ENCODE measurements around the gene LETMD1. TPM values are rescaled to one million over a fixed set of nuclear protein-coding genes. Genes with fewer than 3 reads are reported as not detected.

Gene LETMD1, protein sequence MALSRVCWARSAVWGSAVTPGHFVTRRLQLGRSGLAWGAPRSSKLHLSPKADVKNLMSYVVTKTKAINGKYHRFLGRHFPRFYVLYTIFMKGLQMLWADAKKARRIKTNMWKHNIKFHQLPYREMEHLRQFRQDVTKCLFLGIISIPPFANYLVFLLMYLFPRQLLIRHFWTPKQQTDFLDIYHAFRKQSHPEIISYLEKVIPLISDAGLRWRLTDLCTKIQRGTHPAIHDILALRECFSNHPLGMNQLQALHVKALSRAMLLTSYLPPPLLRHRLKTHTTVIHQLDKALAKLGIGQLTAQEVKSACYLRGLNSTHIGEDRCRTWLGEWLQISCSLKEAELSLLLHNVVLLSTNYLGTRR
- total RNA-seq (10 to 100 TPM; 34.3 to 59.1 (median 49.8) TPM), polyA plus RNA-seq (10 to 100 TPM; 45.2 to 59.5 TPM)

DNA sequence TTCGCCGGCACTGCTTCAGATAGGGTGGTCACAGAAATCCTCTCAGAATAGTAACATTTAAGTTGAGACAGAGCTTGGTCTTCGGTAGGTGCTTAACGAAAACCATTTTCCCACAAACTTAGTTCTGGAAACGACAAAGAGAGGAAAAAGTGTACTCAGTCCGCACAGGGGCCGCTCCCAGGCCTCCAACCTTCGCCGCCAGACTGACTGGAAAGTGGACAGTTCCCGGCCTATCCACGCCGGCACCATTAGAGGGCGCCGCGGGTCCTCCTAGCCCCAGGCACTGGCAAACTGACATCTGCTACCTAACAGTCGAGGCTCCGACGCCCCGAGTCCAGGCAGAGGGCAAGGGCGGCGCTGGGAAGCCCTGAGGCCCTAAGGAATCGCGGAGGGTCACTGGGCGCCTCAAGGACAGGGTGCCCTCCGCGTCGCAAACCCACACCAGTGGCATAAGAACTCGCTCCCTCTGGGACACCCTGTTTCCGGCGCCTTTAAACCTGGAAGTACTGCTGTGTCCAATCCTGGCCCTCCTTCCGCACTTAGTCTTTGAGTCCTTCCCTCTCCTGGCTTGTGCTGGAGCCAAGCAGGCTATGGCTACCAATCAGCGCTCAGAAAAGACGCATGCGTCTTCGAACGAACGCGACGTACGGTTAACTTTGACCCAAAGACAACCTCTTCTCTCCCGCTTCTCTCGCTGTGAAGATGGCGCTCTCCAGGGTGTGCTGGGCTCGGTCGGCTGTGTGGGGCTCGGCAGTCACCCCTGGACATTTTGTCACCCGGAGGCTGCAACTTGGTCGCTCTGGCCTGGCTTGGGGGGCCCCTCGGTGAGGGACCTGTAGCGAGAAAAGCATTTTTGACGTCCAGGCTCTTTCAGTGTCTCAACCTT lies at the start of gene LETMD1:
Gene LETMD1, plus strand, starts transcription at position 673 of the 886 bp plus-strand sequence. Its CDS starts 30 bp downstream, at position 703.
- DNase-seq (peak; percentile 90 to 95 (median 94)), ATAC-seq (peak; percentile 97 to 99 (median 98)), FAIRE-seq (peak; percentile 87)
- Histone ChIP-seq H3K27ac (peak within 1 kb of the TSS; percentile 88 to 95 (median 94)), H3K4me3 (peak within 1 kb of the TSS; percentile 79 to 91 (median 80)), H3K36me3 (peaks cover 0 to 5% (median 1%) of the 10 kb centered on the region in 3 donors), H3K27me3 (no peaks in the 10 kb centered on the region), H3K9me3 (no peaks in the 10 kb centered on the region), H3K4me1 (peaks cover 8 to 15% (median 12%) of the 10 kb centered on the region in 3 donors)
- intact Hi-C loops (cut with DNase I) = loop anchor here in 1 of 3 donors (10.0 kb wide), 1 partner anchor 297 kb away; the partner anchor contains the start of gene CELA1
- TF ChIP-seq, protein P1, sequence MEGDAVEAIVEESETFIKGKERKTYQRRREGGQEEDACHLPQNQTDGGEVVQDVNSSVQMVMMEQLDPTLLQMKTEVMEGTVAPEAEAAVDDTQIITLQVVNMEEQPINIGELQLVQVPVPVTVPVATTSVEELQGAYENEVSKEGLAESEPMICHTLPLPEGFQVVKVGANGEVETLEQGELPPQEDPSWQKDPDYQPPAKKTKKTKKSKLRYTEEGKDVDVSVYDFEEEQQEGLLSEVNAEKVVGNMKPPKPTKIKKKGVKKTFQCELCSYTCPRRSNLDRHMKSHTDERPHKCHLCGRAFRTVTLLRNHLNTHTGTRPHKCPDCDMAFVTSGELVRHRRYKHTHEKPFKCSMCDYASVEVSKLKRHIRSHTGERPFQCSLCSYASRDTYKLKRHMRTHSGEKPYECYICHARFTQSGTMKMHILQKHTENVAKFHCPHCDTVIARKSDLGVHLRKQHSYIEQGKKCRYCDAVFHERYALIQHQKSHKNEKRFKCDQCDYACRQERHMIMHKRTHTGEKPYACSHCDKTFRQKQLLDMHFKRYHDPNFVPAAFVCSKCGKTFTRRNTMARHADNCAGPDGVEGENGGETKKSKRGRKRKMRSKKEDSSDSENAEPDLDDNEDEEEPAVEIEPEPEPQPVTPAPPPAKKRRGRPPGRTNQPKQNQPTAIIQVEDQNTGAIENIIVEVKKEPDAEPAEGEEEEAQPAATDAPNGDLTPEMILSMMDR (IDR thresholded peaks at IDR 0.05) = peak; percentile 70 to 82 (median 79)
- 3% methylated on average over 51 of the region's 51 CpGs for WGBS, 2 donors

DNA sequence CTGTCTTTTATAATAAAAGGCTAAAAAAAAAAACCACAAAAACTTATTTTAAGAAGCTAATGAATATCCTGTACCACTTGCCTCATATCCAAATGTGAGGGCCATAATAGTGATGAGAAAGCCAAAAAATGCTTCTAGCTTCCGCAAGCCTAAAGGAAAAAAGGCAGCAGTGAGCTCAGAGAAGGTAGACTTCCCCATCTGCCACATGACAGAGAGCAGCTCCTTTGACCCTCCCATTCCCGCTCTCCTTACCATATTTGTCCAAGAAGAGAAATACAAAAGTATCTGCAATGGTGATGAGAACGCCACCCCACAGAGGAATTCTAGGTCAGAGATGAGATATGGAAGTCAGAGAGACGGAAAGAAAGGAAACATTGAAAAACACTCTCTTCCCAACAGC lies 49.0 kb upstream of the LETMD1 start:
- H3K4me1 ChIP-seq = no peaks in the 10 kb centered on the region
- peaks cover 0 to 47% (median 8%) of the 10 kb centered on the region in 3 donors for H3K36me3 ChIP-seq
- no peaks in the 10 kb centered on the region for H3K9me3 ChIP-seq
- 81 to 91% methylated on average over 4 of the region's 4 CpGs for WGBS, 2 donors
- H3K27ac ChIP-seq = no peak overlapping the region
- DNase-seq (no peak), ATAC-seq (peak in 2 of 4 donors; percentile 42 to 46), FAIRE-seq (no peak)
- no peak overlapping the region for H3K4me3 ChIP-seq
- no peaks in the 10 kb centered on the region for H3K27me3 ChIP-seq
- TF ChIP-seq, protein P1 (IDR thresholded peaks at IDR 0.05) = no peak
- intact Hi-C loops (cut with DNase I) = no loop called here

DNA sequence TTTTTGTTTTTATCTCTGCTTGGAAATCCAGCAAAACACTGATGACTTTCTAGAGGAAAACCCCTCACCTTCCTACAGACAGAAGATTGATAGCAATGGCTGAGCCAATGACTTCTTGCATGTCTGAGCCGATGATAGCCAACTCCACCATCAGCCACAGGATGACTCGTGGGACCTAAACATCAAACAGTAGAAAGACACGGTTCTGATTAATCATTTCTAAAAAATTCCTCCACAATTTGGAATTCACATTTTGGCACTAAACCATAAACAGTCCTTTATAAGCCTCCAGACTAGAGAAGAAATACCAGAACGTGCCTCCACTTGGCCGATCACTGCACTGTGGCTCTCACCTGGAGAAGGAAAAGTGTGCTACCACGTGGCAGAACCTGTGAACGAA lies 47.9 kb upstream of the LETMD1 start:
- TF ChIP-seq, protein P1 (IDR thresholded peaks at IDR 0.05) = no peak
- Histone ChIP-seq H3K9me3 (no peaks in the 10 kb centered on the region), H3K36me3 (peaks cover 0 to 44% (median 8%) of the 10 kb centered on the region in 3 donors), H3K27ac (no peak overlapping the region), H3K27me3 (no peaks in the 10 kb centered on the region), H3K4me1 (no peaks in the 10 kb centered on the region), H3K4me3 (no peak overlapping the region)
- ATAC-seq (no peak), FAIRE-seq (no peak), DNase-seq (no peak)
- WGBS, 2 donors = 68 to 73% methylated on average over 7 of the region's 7 CpGs
- intact Hi-C loops (cut with DNase I) = no loop called here

DNA sequence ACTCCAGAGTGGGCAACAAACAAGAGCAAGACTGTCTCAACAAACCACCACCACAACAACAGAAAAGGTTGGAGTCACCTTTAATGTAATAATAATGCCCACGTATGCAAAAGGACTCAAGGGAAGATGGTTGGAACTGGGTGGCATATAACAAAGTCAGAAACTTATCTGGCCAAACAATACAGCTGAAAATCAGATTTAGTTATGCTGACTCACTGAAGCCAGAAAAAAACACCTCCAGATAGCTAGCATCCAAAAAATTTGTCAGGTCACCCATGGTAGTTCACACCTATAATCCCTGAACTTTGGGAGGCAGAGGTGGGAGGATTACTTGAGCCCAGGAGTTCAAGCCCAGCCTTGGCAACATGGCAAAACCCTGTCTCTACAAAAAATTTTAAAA lies 46.3 kb upstream of the LETMD1 start:
- Histone ChIP-seq H3K9me3 (no peaks in the 10 kb centered on the region), H3K4me3 (no peak overlapping the region), H3K4me1 (peaks cover 0 to 13% (median 0%) of the 10 kb centered on the region in 3 donors), H3K27me3 (no peaks in the 10 kb centered on the region), H3K27ac (no peak overlapping the region), H3K36me3 (peaks cover 0 to 31% (median 5%) of the 10 kb centered on the region in 3 donors)
- intact Hi-C loops (cut with DNase I) = no loop called here
- no peak for DNase-seq
- no peak for FAIRE-seq
- 94 to 96% methylated on average over 1 of the region's 1 CpG for WGBS, 2 donors
- TF ChIP-seq, protein P1 (IDR thresholded peaks at IDR 0.05) = no peak
- no peak for ATAC-seq
